Cardiac septum (tissue), 1 donor: ENCODE results near the gene RITA1. TPM values are rescaled to one million over a fixed set of nuclear protein-coding genes. Genes with fewer than 3 reads are reported as not detected.

Experiments
- DNase-seq: peaks from one replicate; pipeline ENCODE4 v3.0.0-alpha.2; 2020; ENCODE audit warnings: low spot score
- intact Hi-C: fragments of 100-400 bp; cut with DNase I; formaldehyde crosslinking; loops from one replicate; pipeline ENCODE4 v1.14.0; 2022
- total RNA-seq: library from RNA; stranded (reverse); fragmentation: NEBNext Ultra II Directional; extraction: Animal tissue kit (Norgen Biotek cat#: 25700); gene quantifications from one replicate; pipeline ENCODE4 v1.2.1, GENCODE V29; 2021
- donor health status: DM: no; HTN: no; CAD: no.

Gene RITA1
- total RNA-seq, 1 donor from 2014 or later: 11.0 TPM

- intact Hi-C loops: no loop called here
- DNase-seq: no peak
These were observed 12.3 kb upstream of the RITA1 start for GRCh38 chr12:113173081-113173698.

- intact Hi-C loops: loop anchor here (2.0 kb wide), 1 partner anchor 126 kb away; no protein-coding TSS in a partner anchor
These were observed 10.8 kb upstream of the RITA1 start for GRCh38 chr12:113174461-113175384.

GRCh38 chr12:113179023-113179422 lies 6.5 kb upstream of the RITA1 start:
- intact Hi-C loops: no loop called here
- no peak for DNase-seq

More at GRCh38 chr12:113174461-113175384, 10.8 kb upstream of the RITA1 start:
- DNase-seq: no peak

- intact Hi-C loops: no loop called here
- no peak for DNase-seq
These were observed 5.2 kb upstream of the RITA1 start for GRCh38 chr12:113180333-113180732.

- DNase-seq: no peak
- intact Hi-C loops: no loop called here
These were observed 3.5 kb upstream of the RITA1 start for GRCh38 chr12:113181975-113182374.

GRCh38 chr12:113183030-113183589 lies 2.4 kb upstream of the RITA1 start:
- intact Hi-C loops: no loop called here
- DNase-seq: no peak

- intact Hi-C loops: no loop called here
- peak; percentile 80 for DNase-seq
These were observed 1.2 kb upstream of the RITA1 start for GRCh38 chr12:113184098-113184899.

GRCh38 chr12:113184900-113185179 lies 681 bp upstream of the RITA1 start:
- intact Hi-C loops: loop anchor here (5.0 kb wide), 1 partner anchor 172 kb away; the partner anchor contains the start of gene PLBD2

GRCh38 chr12:113186033-113186365 lies 478 bp downstream of the RITA1 start:
- DNase-seq: no peak
- intact Hi-C loops: loop anchor here (5.0 kb wide), 1 partner anchor 171 kb away; the partner anchor contains the start of gene PLBD2

More at GRCh38 chr12:113184900-113185179, 681 bp upstream of the RITA1 start:
- peak; percentile 96 for DNase-seq

GRCh38 chr12:113186666-113187325 lies 1.3 kb downstream of the RITA1 start:
- no peak for DNase-seq
- intact Hi-C loops: loop anchor here (5.0 kb wide), 1 partner anchor 171 kb away; the partner anchor contains the start of gene PLBD2

GRCh38 chr12:113189361-113189760 lies 3.8 kb downstream of the RITA1 start:
- DNase-seq: no peak
- intact Hi-C loops: loop anchor here (5.0 kb wide), 1 partner anchor 168 kb away; the partner anchor contains the start of gene PLBD2

- DNase-seq: no peak
- intact Hi-C loops: no loop called here
These were observed 5.2 kb downstream of the RITA1 start for GRCh38 chr12:113190761-113191160.

GRCh38 chr12:113191227-113191626 lies 5.7 kb downstream of the RITA1 start:
- intact Hi-C loops: no loop called here
- no peak for DNase-seq

- peak; percentile 72 for DNase-seq
- intact Hi-C loops: loop anchor here (5.0 kb wide), 2 partner anchors 77 to 227 kb away; partner anchors contain the start of gene SDSL
These were observed 9.5 kb downstream of the RITA1 start for GRCh38 chr12:113194971-113195391.

GRCh38 chr12:113195598-113195997 lies 10.1 kb downstream of the RITA1 start:
- peak; percentile 7 for DNase-seq
- intact Hi-C loops: loop anchor here (5.0 kb wide), 2 partner anchors 77 to 227 kb away; partner anchors contain the start of gene SDSL

GRCh38 chr12:113196582-113196981 lies 11.1 kb downstream of the RITA1 start:
- DNase-seq: peak; percentile 64
- intact Hi-C loops: loop anchor here (5.0 kb wide), 2 partner anchors 76 to 226 kb away; partner anchors contain the start of gene SDSL

GRCh38 chr12:113196990-113197389 lies 11.5 kb downstream of the RITA1 start:
- intact Hi-C loops: loop anchor here (5.0 kb wide), 2 partner anchors 75 to 225 kb away; partner anchors contain the start of gene SDSL
- peak; percentile 79 for DNase-seq

GRCh38 chr12:113197518-113198077 lies 12.1 kb downstream of the RITA1 start:
- intact Hi-C loops: loop anchor here (5.0 kb wide), 2 partner anchors 75 to 225 kb away; partner anchors contain the start of gene SDSL
- peak; percentile 43 for DNase-seq
